Activated CD4-positive, alpha-beta T cell treated with anti-CD3 and anti-CD28 coated beads, Interleukin-2, amount 10 ng/mL, durations not matched to agents 24 days and 14 days (primary cell): ENCODE data around the gene ISCU. TPM values are rescaled to one million over a fixed set of nuclear protein-coding genes. Genes with fewer than 3 reads are reported as not detected.
"Not testable (repeated sequence)": the region's sequence is repeated elsewhere in the genome, so short reads cannot be mapped to it uniquely, and the experiment has no call there.

Experiments
- DNase-seq: peaks from one replicate; pipeline ENCODE4 v3.0.0; 2022
- H3K27ac Mint-ChIP-seq: one replicate; pipeline ENCODE4 v1.8.0; 2022; ENCODE audit warnings: mild to moderate bottlenecking, mixed read lengths
- H3K27me3 Mint-ChIP-seq: one replicate; pipeline ENCODE4 v1.8.0; 2022; ENCODE audit warnings: mixed read lengths
- H3K36me3 Mint-ChIP-seq: one replicate; pipeline ENCODE4 v1.8.0; 2022; ENCODE audit warnings: low read depth, mild to moderate bottlenecking, mixed read lengths
- H3K4me1 Mint-ChIP-seq: one replicate; pipeline ENCODE4 v1.8.0; 2021; ENCODE audit warnings: mixed read lengths
- H3K4me3 Mint-ChIP-seq: one replicate; pipeline ENCODE4 v1.8.0; 2022; ENCODE audit warnings: mild to moderate bottlenecking, moderate library complexity, mixed read lengths
- H3K9me3 Mint-ChIP-seq: one replicate; pipeline ENCODE4 v1.8.0; 2021; ENCODE audit warnings: mixed read lengths
- intact Hi-C: fragments of 100-400 bp; cut with micrococcal nuclease; formaldehyde crosslinking; loops from one replicate; pipeline ENCODE4 v1.15.1; 2023
- total RNA-seq: library from RNA; stranded (reverse); gene quantifications from 2 replicates; pipeline ENCODE4 v1.2.3, GENCODE V29; 2022

Gene ISCU
- total RNA-seq, 1 donor from 2014 or later: 61.5 TPM

DNA sequence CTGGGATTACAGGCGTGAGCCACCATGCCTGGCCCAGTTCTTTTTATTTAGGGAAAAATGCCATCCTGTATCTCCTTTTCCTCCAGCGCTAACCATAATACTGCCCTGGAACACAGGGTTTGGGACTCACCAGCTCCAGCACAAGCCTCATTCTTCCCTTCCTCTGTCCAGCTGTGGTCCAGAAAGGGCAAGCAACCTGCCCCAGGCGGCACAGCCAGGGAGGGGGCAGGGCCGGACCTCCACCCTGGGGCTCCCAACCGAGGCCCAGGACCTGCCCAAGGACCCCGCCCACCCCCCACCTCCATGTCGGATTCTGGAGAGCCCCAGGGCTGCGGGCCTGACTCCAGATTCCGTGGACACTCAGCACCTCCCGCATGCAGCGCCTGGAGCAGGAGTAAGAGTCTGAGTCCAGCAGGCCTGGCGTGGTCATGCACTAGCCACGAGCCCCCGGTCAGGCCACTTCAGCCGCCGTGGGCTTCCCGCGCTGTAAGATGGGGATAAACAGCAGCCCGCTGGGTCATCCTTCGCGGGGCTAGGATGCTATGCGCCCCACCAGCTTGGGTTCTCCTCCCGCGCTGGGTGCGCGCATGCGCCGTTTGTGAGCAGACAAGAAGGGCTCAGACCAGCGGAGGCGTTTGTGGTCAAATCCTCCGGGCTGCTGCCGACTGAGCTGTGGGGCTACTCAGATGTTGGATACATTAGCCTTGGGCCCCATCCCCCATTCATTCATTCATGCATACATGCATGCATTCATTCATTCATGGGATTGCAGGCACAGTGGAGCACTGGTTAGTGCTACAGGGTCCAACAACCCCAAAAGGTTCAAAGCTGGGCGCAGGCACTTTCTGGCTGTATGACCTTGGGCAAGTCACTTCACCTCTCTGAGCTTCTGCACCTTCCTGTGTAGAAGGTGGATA lies 19.2 kb downstream of the ISCU start:
- peaks cover 9% of the 10 kb centered on the region for H3K4me1 Mint-ChIP-seq
- no peak overlapping the region for H3K27ac Mint-ChIP-seq
- H3K9me3 Mint-ChIP-seq: peaks cover 12% of the 10 kb centered on the region
- no peak for DNase-seq
- no peak overlapping the region for H3K4me3 Mint-ChIP-seq
- intact Hi-C loops: no loop called here
- no peaks in the 10 kb centered on the region for H3K36me3 Mint-ChIP-seq
- peaks cover 10% of the 10 kb centered on the region for H3K27me3 Mint-ChIP-seq

DNA sequence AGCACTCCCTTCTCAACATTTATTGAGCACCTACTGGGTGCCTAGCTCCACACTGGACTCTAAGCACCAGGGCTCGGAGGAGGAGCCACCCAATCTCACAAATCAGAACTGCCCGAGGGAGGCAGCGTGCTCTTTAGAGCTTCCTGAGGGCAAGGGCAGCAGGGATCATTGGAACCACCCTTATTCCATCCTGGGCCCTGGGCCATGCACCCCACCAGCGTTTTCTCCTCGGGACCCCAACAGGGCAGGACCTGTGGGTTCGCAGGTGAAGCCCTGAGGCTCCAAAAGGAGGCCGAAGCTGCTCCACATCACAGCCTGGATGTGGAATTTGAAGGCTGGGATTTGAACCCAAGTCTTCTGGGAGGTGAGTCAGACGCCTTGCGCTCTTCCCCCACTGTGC lies 20.1 kb downstream of the ISCU start:
- intact Hi-C loops: no loop called here
- no peak for DNase-seq

DNA sequence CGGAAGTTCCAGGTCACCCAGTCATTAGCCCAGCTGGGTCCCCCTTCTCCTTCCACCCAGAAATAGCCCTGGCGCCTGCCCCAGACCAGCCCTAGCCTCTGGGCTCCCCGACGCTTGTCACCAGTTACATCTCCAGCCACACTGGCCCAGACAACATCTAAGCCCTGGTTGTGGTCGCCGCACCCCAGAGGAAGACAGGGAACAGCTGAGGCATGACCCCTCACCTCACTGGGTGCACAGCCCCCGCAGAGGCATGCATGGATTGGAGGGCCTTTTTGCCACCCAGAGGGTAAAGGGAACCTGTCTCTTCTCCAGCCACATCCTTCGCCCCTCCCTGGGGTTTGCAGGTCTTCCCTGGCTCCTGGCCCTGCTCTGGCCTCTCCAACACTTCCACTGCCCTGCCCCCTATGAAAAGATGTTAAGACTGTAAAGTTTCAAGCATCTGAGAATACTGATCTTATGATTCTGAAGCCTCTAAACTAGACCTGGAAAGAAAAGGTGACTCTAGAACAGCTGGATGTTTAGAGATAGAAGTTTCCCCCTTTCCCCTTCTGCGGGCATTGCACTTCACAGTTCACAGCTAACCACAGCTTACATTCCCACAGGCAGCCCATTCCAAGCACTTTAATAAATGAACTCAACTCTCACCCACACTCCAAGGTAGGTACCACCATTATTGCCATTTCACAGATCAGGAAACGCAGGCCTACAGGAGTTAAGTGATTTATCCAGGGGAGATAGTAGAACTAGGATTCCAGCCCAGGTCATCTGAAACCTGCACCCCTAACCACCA lies 20.8 kb downstream of the ISCU start:
- peaks cover 6% of the 10 kb centered on the region for H3K4me1 Mint-ChIP-seq
- no peak overlapping the region for H3K4me3 Mint-ChIP-seq
- peaks cover 10% of the 10 kb centered on the region for H3K27me3 Mint-ChIP-seq
- H3K27ac Mint-ChIP-seq: no peak overlapping the region
- no peak for DNase-seq
- H3K36me3 Mint-ChIP-seq: no peaks in the 10 kb centered on the region
- intact Hi-C loops: no loop called here
- peaks cover 11% of the 10 kb centered on the region for H3K9me3 Mint-ChIP-seq

More for the DNA sequence above, 20.1 kb downstream of the ISCU start:
- H3K4me3 Mint-ChIP-seq: no peak overlapping the region
- peaks cover 6% of the 10 kb centered on the region for H3K4me1 Mint-ChIP-seq
- no peaks in the 10 kb centered on the region for H3K36me3 Mint-ChIP-seq
- H3K9me3 Mint-ChIP-seq: peaks cover 12% of the 10 kb centered on the region
- no peak overlapping the region for H3K27ac Mint-ChIP-seq
- peaks cover 10% of the 10 kb centered on the region for H3K27me3 Mint-ChIP-seq

DNA sequence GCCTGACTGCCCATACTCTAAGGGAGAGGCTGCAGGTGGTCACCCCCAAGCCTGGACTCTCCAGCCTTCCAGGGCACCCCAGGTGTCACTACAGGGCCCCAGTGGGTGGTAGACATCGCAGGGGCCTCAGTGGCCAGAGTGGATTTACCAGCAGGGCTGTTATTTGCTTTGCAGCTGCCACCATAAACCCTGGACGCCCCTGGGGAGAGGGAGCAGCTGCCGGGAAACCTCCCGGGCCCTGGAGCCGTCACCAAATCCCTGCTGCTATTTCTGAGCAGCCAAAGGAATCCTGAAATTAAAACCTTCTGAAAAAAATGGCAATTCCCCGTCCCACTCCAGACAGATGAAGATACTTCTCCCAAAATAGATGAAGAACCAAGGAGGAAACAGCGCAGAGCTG lies 21.6 kb downstream of the ISCU start:
- Mint-ChIP-seq H3K9me3 (peaks cover 3% of the 10 kb centered on the region), H3K27ac (no peak overlapping the region), H3K4me1 (peaks cover 2% of the 10 kb centered on the region), H3K27me3 (peaks cover 8% of the 10 kb centered on the region), H3K36me3 (no peaks in the 10 kb centered on the region), H3K4me3 (no peak overlapping the region)
- no peak for DNase-seq
- intact Hi-C loops: no loop called here

DNA sequence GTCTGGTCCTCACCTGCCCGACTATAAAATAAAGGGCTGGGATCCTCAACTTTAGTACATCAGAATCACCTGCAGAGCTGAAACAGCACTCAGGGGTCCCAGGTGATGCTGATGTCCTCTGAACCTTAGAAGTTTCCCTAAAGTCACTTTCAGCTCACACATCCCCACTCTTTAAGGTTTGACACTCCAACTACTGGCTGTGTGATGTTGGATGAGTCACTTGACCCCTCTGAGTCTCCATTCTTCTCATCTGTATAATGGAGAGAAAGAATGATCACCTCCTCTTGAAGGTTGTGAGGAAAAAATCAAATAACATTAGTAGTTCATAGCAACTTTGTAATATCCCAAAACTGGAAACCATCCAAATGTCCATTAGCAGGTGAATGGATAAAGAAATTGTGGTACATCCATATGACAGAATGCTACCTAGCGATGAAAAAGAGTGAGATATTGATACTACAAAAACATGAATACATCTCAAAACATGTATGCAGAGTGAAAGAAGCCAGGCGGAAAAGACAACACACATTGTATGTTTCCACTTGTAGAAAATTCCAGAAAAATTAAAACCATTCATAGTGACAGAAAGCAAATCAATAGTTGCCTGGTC lies 22.2 kb downstream of the ISCU start:
- Mint-ChIP-seq H3K27ac (no peak overlapping the region), H3K4me1 (no peaks in the 10 kb centered on the region), H3K4me3 (no peak overlapping the region), H3K9me3 (no peaks in the 10 kb centered on the region), H3K36me3 (no peaks in the 10 kb centered on the region), H3K27me3 (peaks cover 8% of the 10 kb centered on the region)
- DNase-seq: no peak
- intact Hi-C loops: no loop called here

- Mint-ChIP-seq H3K4me3 (no peak overlapping the region), H3K4me1 (no peaks in the 10 kb centered on the region), H3K36me3 (no peaks in the 10 kb centered on the region), H3K27me3 (peaks cover 8% of the 10 kb centered on the region), H3K27ac (no peak overlapping the region), H3K9me3 (no peaks in the 10 kb centered on the region)
- intact Hi-C loops: no loop called here
- DNase-seq: no peak
These were observed 23.5 kb downstream of the ISCU start for GRCh38 chr12:108585864-108586263.

GRCh38 chr12:108586306-108586705 lies 23.9 kb downstream of the ISCU start:
- intact Hi-C loops: no loop called here
- H3K9me3 Mint-ChIP-seq: no peaks in the 10 kb centered on the region
- no peaks in the 10 kb centered on the region for H3K36me3 Mint-ChIP-seq
- H3K27ac Mint-ChIP-seq: no peak overlapping the region
- peaks cover 8% of the 10 kb centered on the region for H3K27me3 Mint-ChIP-seq
- no peak overlapping the region for H3K4me3 Mint-ChIP-seq
- H3K4me1 Mint-ChIP-seq: no peaks in the 10 kb centered on the region
- no peak for DNase-seq

DNA sequence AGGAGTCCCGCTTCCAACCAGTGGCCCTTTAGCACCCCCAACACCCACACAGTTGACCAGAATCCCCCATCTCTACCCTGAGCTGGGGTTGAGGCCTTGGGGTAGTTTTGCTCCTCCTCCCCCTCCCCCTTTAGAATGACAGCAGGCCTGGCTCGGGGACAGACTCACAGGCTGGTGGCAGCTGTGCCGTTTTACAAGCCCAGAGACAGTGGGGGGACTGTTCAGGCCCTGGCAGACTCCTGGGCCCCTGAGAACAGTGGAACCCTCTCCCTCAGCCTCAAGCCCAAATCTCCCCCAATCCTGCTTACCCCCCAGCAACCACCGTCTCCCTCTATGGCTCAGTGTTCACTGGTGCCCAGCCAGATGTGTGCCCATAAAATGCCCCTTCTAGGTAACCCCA lies 25.4 kb downstream of the ISCU start:
- DNase-seq: no peak
- Mint-ChIP-seq H3K4me3 (no peak overlapping the region), H3K27me3 (peaks cover 8% of the 10 kb centered on the region), H3K4me1 (no peaks in the 10 kb centered on the region), H3K36me3 (no peaks in the 10 kb centered on the region), H3K9me3 (no peaks in the 10 kb centered on the region), H3K27ac (no peak overlapping the region)
- intact Hi-C loops: no loop called here

DNA sequence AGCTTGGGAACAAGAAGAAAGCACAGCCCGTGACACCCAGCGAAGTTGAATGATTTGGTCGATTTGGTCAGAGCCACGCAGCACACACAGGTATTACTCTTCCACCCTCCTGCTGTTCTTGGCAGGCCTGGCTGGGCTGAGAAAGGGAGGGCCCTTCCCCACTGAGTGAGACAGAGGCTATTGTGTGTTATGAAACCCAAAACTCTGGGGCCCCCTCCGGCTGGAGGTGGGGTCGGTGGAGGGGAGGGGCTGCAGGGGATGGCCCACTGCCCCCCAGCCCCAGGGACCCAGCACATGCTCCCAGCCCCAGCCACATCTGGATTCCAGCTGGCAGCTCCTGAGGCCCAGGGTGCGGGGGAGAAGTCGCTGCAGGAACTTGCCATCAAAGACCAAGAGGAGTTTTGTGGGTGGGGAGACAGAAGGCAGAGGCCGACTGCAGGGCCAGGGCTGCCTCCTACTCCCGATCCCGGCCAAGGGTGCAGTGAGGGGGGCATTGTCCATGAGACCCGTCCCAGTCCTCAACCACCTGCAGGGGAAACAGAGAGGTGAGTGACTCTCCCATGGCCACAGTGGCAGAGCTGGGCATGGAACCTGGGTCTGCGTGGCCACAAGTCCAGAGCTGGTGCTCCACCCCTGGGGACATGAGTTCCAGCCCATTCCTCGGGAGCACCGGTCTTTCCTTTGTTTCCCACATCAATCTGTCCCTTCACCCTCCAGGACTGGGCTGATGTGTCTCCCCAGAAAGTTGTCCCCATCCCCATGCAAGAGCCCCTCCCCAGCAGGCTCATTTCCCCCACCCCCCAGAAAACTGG lies 26.8 kb downstream of the ISCU start:
- Mint-ChIP-seq H3K27me3 (peaks cover 5% of the 10 kb centered on the region), H3K27ac (no peak overlapping the region), H3K9me3 (no peaks in the 10 kb centered on the region), H3K4me3 (no peak overlapping the region), H3K4me1 (no peaks in the 10 kb centered on the region), H3K36me3 (no peaks in the 10 kb centered on the region)
- intact Hi-C loops: no loop called here
- no peak for DNase-seq

GRCh38 chr12:108589840-108590229 lies 27.4 kb downstream of the ISCU start:
- intact Hi-C loops: no loop called here
- peaks cover under 1% of the 10 kb centered on the region for H3K27me3 Mint-ChIP-seq
- H3K4me3 Mint-ChIP-seq: no peak overlapping the region
- H3K36me3 Mint-ChIP-seq: no peaks in the 10 kb centered on the region
- no peaks in the 10 kb centered on the region for H3K4me1 Mint-ChIP-seq
- H3K27ac Mint-ChIP-seq: no peak overlapping the region
- H3K9me3 Mint-ChIP-seq: no peaks in the 10 kb centered on the region
- no peak for DNase-seq

GRCh38 chr12:108590463-108590862 lies 28.1 kb downstream of the ISCU start:
- intact Hi-C loops, H3K4me3 Mint-ChIP-seq, H3K9me3 Mint-ChIP-seq, H3K27me3 Mint-ChIP-seq, DNase-seq, H3K27ac Mint-ChIP-seq, H3K36me3 Mint-ChIP-seq, H3K4me1 Mint-ChIP-seq: not testable (repeated sequence)

DNA sequence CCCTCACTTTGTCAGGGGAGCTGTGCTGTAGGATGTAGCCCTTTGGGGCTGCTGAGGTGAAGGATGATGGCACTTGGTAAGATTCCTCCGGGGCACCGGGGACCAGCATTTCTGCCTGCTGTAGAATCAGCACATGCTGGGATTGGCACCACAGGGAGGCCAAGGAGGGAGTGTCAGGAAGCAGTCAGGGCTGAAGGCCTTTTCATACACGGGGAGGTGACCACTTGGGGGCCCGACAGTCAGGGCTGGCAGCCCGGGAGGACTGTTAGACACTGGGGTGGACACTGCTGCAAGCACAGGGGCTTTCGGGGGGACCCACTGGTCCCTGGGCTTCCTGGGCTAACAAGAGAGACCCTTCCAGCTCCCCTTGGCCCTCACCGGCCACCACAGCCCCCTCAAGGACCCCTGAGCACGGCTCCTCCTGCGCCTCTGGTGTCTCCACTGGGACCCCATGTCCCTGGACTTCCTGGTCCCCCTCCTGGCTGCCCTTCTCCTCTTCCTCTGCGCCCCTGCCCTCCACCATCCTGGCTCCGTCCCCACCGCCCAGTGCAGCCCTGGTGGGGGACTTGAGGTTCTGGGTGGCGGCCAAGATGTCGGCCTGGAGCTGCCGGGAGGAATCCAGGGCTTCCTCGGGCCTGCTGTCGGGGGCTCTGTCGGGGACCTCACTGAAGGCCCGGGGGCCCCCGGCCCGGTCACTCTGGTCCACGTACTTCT lies 29.0 kb downstream of the ISCU start:
- Mint-ChIP-seq H3K36me3 (no peaks in the 10 kb centered on the region), H3K4me3 (no peak overlapping the region), H3K27me3 (no peaks in the 10 kb centered on the region), H3K4me1 (no peaks in the 10 kb centered on the region), H3K9me3 (no peaks in the 10 kb centered on the region), H3K27ac (no peak overlapping the region)
- no peak for DNase-seq
- intact Hi-C loops: no loop called here
